Mesenchymal stem cell (in vitro differentiated cells and primary cell): ENCODE measurements around the gene CTNNAL1.
"Not testable (repeated sequence)": the region's sequence is repeated elsewhere in the genome, so short reads cannot be mapped to it uniquely, and the experiment has no call there.

Source experiments
- DNase-seq: peaks from one replicate; pipeline ENCODE4 v3.0.0-alpha.2; 2013
- H2AFZ ChIP-seq: one replicate; pipeline ENCODE4 v1.6.1; 2013; ENCODE audit warnings: low read depth, mild to moderate bottlenecking, control low read depth, inconsistent platforms, low read length, moderate library complexity
- H2AK5ac ChIP-seq: 2 replicates; pipeline ENCODE4 v1.6.1; 2013; ENCODE audit warnings: low read length, moderate library complexity, mild to moderate bottlenecking, inconsistent platforms; ENCODE audit not compliant: severe bottlenecking
- H2BK120ac ChIP-seq: one replicate; pipeline ENCODE4 v1.6.1; 2013; ENCODE audit warnings: low read depth, mild to moderate bottlenecking, inconsistent platforms, low read length, moderate library complexity
- H2BK12ac ChIP-seq, 2 experiments: one replicate each; pipeline ENCODE4 v1.6.1; 2013; ENCODE audit warnings: inconsistent platforms in 2 of 2, low read length in 2 of 2, mild to moderate bottlenecking in 2 of 2, moderate library complexity in 2 of 2, control low read depth in 1 of 2
- H2BK15ac ChIP-seq: one replicate; pipeline ENCODE4 v1.6.1; 2013; ENCODE audit warnings: mild to moderate bottlenecking, low read depth, inconsistent platforms; ENCODE audit not compliant: poor library complexity, severe bottlenecking
- H2BK5ac ChIP-seq: 2 replicates; pipeline ENCODE4 v1.6.1; 2013; ENCODE audit warnings: low read depth, mild to moderate bottlenecking, low read length, control low read depth, inconsistent platforms; ENCODE audit not compliant: poor library complexity, severe bottlenecking
- H3K14ac ChIP-seq, 2 experiments: one replicate each; pipeline ENCODE4 v1.6.1; 2013; ENCODE audit warnings: inconsistent platforms in 2 of 2, low read length in 2 of 2, control low read depth in 1 of 2, mild to moderate bottlenecking in 1 of 2, moderate library complexity in 1 of 2
- H3K18ac ChIP-seq, 2 experiments: one replicate each; pipeline ENCODE4 v1.6.1; 2013; ENCODE audit warnings: inconsistent platforms in 2 of 2, low read length in 2 of 2, control low read depth in 1 of 2, low read depth in 1 of 2, mild to moderate bottlenecking in 1 of 2
- H3K23ac ChIP-seq, 2 experiments: one replicate each; pipeline ENCODE4 v1.6.1; 2013; ENCODE audit warnings: inconsistent platforms in 2 of 2, low read length in 2 of 2, mild to moderate bottlenecking in 2 of 2, moderate library complexity in 2 of 2, control low read depth in 1 of 2
- H3K27ac ChIP-seq: 2 replicates; pipeline ENCODE4 v1.5.1; 2013; ENCODE audit warnings: mild to moderate bottlenecking, moderate library complexity, low read length, control low read depth, inconsistent platforms; ENCODE audit not compliant: poor library complexity, severe bottlenecking
- H3K27me3 ChIP-seq, 2 experiments: 2 replicates each; pipeline versions ENCODE4 v1.6.1 to v1.7.0; 2013; ENCODE audit warnings: low read length in 2 of 2, mild to moderate bottlenecking in 2 of 2, moderate library complexity in 2 of 2, control low read depth in 1 of 2, inconsistent platforms in 1 of 2; ENCODE audit not compliant: control insufficient read depth in 1 of 2, insufficient read depth in 1 of 2
- H3K36me3 ChIP-seq, 2 experiments: 2 replicates each; pipeline versions ENCODE4 v1.6.1 to v1.7.0; 2013; ENCODE audit warnings: low read length in 2 of 2, control low read depth in 1 of 2, inconsistent platforms in 1 of 2, low read depth in 1 of 2, mild to moderate bottlenecking in 1 of 2; ENCODE audit not compliant: insufficient read depth in 2 of 2, control insufficient read depth in 1 of 2
- H3K4ac ChIP-seq, 2 experiments: one replicate each; pipeline ENCODE4 v1.6.1; 2013; ENCODE audit warnings: inconsistent platforms in 2 of 2, low read length in 2 of 2, mild to moderate bottlenecking in 2 of 2, moderate library complexity in 2 of 2, control low read depth in 1 of 2, low read depth in 1 of 2
- H3K4me1 ChIP-seq: 2 replicates; pipeline ENCODE4 v1.6.1; 2013; ENCODE audit warnings: low read depth, low read length, control low read depth; ENCODE audit not compliant: control insufficient read depth, insufficient read depth
- H3K4me2 ChIP-seq: 2 replicates; pipeline ENCODE4 v1.6.1; 2013; ENCODE audit warnings: low read length, mild to moderate bottlenecking, inconsistent platforms; ENCODE audit not compliant: poor library complexity, severe bottlenecking
- H3K4me3 ChIP-seq, 2 experiments: 2 replicates each; pipeline versions ENCODE4 v1.5.1 to v1.7.0; 2013; ENCODE audit warnings: low read length in 2 of 2, mild to moderate bottlenecking in 2 of 2, control low read depth in 1 of 2, low read depth in 1 of 2; ENCODE audit not compliant: insufficient read depth in 1 of 2
- H3K79me1 ChIP-seq: replicated peaks from 2 replicates; pipeline ENCODE4 v1.6.1; 2013; ENCODE audit warnings: mild to moderate bottlenecking, control low read depth, low read length, inconsistent platforms; ENCODE audit not compliant: poor library complexity, severe bottlenecking
- H3K9ac ChIP-seq: 2 replicates; pipeline ENCODE4 v1.7.0; 2013; ENCODE audit warnings: mild to moderate bottlenecking, low read length, moderate library complexity
- H3K9me3 ChIP-seq: 2 replicates; pipeline ENCODE4 v1.7.0; 2013; ENCODE audit warnings: mild to moderate bottlenecking, low read length; ENCODE audit not compliant: control insufficient read depth
- H4K8ac ChIP-seq: one replicate; pipeline ENCODE4 v1.6.1; 2013; ENCODE audit warnings: inconsistent platforms, mild to moderate bottlenecking, low read length, moderate library complexity
- H4K91ac ChIP-seq: one replicate; pipeline ENCODE4 v1.6.1; 2013; ENCODE audit warnings: mild to moderate bottlenecking, low read length, inconsistent platforms
- WGBS: methylation state at CpG from one replicate; pipeline ENCODE4 v1.1.7; 2013; ENCODE audit warnings: mixed read lengths; 5-methylcytosine and 5-hydroxymethylcytosine counted together

The CTNNAL1 gene

DNA sequence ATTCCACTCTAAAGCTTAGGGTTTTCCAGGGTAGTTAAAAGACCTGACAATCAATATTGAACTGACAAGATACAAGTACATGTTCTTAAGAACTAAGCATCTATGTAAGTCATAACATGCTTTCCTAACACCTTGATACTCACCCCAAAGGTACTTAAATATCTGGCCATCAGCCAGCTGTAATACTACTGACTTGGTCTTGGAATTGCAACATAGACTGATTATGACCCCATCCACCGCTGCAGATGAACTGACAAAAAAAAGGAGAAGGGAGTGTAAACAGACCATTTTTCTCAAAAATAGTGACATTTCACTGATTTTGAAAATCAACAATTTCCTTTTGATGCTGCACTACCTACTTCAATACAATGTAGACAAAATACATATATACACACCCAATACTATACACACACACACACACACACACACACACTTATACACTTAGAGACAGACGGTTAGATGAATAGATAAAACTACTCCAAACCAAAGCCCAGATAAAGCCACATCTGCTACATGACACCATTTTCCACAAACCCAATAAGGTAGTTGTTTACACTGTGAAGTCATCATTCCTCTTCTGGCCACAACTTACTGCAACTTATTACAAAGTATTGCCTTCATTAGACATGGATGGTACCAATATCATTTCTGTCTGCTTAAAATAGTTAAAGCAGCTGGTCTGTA is 109.7 kb downstream of the CTNNAL1 start:
- Histone ChIP-seq H3K36me3 (peaks cover 10 to 96% of the 10 kb centered on the region in 2 experiments), H3K9me3 (no peaks in the 10 kb centered on the region), H3K18ac (no peak overlapping the region), H3K27ac (no peak overlapping the region), H3K4me1 (no peaks in the 10 kb centered on the region), H3K4me3 (no peak overlapping the region), H3K4ac (no peak overlapping the region), H3K9ac (no peak overlapping the region), H2BK120ac (no peak overlapping the region), H2BK12ac (no peak overlapping the region), H2AFZ (no peak overlapping the region), H3K4me2 (no peak overlapping the region), H4K8ac (no peak overlapping the region), H2BK15ac (no peak overlapping the region), H2BK5ac (no peak overlapping the region), H3K14ac (no peak overlapping the region), H4K91ac (no peak overlapping the region), H2AK5ac (no peak overlapping the region), H3K79me1 (peaks cover 2% of the 10 kb centered on the region), H3K27me3 (no peaks in the 10 kb centered on the region), H3K23ac (no peak overlapping the region)
- WGBS: 96% methylated on average over 2 of the region's 2 CpGs
- peak; percentile 12 for DNase-seq

- no peak overlapping the region for H3K4ac ChIP-seq
- no peak overlapping the region for H3K9ac ChIP-seq
- H3K36me3 ChIP-seq: peaks cover 13 to 96% of the 10 kb centered on the region in 2 experiments
- no peak overlapping the region for H2AFZ ChIP-seq
- H2BK12ac ChIP-seq: no peak overlapping the region
- no peak overlapping the region for H3K4me2 ChIP-seq
- DNase-seq: no peak
- H2BK5ac ChIP-seq: no peak overlapping the region
- no peak overlapping the region for H3K27ac ChIP-seq
- no peak overlapping the region for H3K18ac ChIP-seq
- peaks cover 3% of the 10 kb centered on the region for H3K79me1 ChIP-seq
- H3K23ac ChIP-seq: no peak overlapping the region
- no peak overlapping the region for H4K91ac ChIP-seq
- H2BK120ac ChIP-seq: no peak overlapping the region
- H2AK5ac ChIP-seq: no peak overlapping the region
- H3K9me3 ChIP-seq: no peaks in the 10 kb centered on the region
- 86% methylated on average over 5 of the region's 5 CpGs for WGBS
- no peak overlapping the region for H3K4me3 ChIP-seq
- H3K14ac ChIP-seq: no peak overlapping the region
- H4K8ac ChIP-seq: no peak overlapping the region
- no peak overlapping the region for H2BK15ac ChIP-seq
- no peaks in the 10 kb centered on the region for H3K4me1 ChIP-seq
- no peaks in the 10 kb centered on the region for H3K27me3 ChIP-seq
These were observed 113.1 kb downstream of the CTNNAL1 start for GRCh38 chr9:108900176-108900575.

GRCh38 chr9:108899023-108899695 is 114.1 kb downstream of the CTNNAL1 start:
- not testable (repeated sequence) for H2AFZ ChIP-seq, H3K14ac ChIP-seq
- WGBS: 91% methylated on average over 7 of the region's 8 CpGs

DNA sequence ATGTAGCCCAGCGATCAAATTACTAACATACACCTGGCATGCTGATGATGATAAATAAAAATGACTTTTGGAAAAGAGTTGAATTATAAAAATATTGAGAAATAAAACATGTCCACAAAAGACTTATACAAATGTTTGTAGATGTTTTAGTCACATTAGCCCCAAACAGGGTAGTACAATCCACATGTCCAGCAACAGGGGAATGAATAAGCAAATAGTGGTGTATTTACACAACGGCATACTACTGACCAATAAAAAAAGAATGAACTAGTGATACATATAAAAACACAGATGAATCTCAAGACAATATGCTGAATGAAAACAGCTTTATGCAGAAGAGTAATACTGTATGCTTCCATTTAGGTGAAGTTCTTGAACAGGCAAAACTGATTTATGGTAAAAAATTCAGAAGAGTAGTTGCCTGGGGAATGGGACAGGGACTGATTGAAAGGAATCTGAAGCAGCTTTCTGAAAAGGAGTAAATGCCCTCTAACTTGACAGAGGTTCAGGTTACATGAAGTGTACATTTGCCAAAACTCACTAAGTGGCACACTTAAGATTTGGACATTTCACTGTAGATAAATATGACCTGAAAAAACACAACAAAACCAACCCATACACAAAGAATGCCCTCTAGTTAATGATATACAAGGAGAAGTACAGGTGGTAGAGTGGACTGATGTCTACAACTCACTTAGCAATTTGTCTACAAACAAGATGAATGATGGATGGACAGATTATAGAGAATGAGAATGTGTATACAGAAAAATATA is 115.8 kb downstream of the CTNNAL1 start:
- no peak for DNase-seq
- no peak overlapping the region for H3K14ac ChIP-seq
- no CpG with 5 or more reads among the region's 2 CpGs for whole genome bisulfite sequencing
- H3K9me3 ChIP-seq: no peaks in the 10 kb centered on the region
- H3K18ac ChIP-seq: no peak overlapping the region
- H4K91ac ChIP-seq: no peak overlapping the region
- peaks cover 22 to 97% of the 10 kb centered on the region in 2 experiments for H3K36me3 ChIP-seq
- no peak overlapping the region for H3K4ac ChIP-seq
- H3K4me3 ChIP-seq: no peak overlapping the region
- peaks cover 5% of the 10 kb centered on the region for H3K79me1 ChIP-seq
- no peak overlapping the region for H2BK15ac ChIP-seq
- H2BK12ac ChIP-seq: no peak overlapping the region
- H4K8ac ChIP-seq: no peak overlapping the region
- no peaks in the 10 kb centered on the region for H3K27me3 ChIP-seq
- H2AFZ ChIP-seq: no peak overlapping the region
- no peak overlapping the region for H3K27ac ChIP-seq
- no peak overlapping the region for H2AK5ac ChIP-seq
- no peak overlapping the region for H2BK5ac ChIP-seq
- no peak overlapping the region for H3K23ac ChIP-seq
- H2BK120ac ChIP-seq: no peak overlapping the region
- H3K9ac ChIP-seq: no peak overlapping the region
- H3K4me1 ChIP-seq: no peaks in the 10 kb centered on the region
- H3K4me2 ChIP-seq: no peak overlapping the region

More at GRCh38 chr9:108899023-108899695, 114.1 kb downstream of the CTNNAL1 start:
- not testable (repeated sequence) for H3K4ac ChIP-seq, H3K23ac ChIP-seq, H3K79me1 ChIP-seq, H2BK120ac ChIP-seq, H3K9me3 ChIP-seq, DNase-seq, H3K4me3 ChIP-seq, H4K91ac ChIP-seq, H2BK15ac ChIP-seq, H3K4me1 ChIP-seq, H2BK12ac ChIP-seq, H3K27me3 ChIP-seq, H4K8ac ChIP-seq, H2AK5ac ChIP-seq, H3K18ac ChIP-seq, H3K4me2 ChIP-seq, H3K9ac ChIP-seq, H3K27ac ChIP-seq, H2BK5ac ChIP-seq
- H3K36me3 ChIP-seq: peaks cover 17 to 96% of the 10 kb centered on the region in 2 experiments
